NB4 (cell line): ENCODE measurements around the gene REEP1.

Source experiments
- DNase-seq: peaks from one replicate; pipeline ENCODE4 v3.0.0; 2010; ENCODE audit warnings: low read depth
- H3K4me3 ChIP-seq: one replicate; pipeline ENCODE4 v1.5.1; 2011; ENCODE audit warnings: mild to moderate bottlenecking, low read depth, low read length, moderate library complexity
- CTCF ChIP-seq: IDR thresholded peaks from one replicate; pipeline ENCODE4 v1.5.1; 2012; ENCODE audit warnings: low read depth, low read length
- MAX ChIP-seq: IDR thresholded peaks from 2 replicates; pipeline ENCODE4 v1.6.1; 2011; ENCODE audit warnings: low read depth, low read length
- MYC ChIP-seq: IDR thresholded peaks from 2 replicates; pipeline ENCODE4 v1.6.1; 2011; ENCODE audit warnings: low read depth, low read length
- POLR2A ChIP-seq: IDR thresholded peaks from 2 replicates; pipeline ENCODE4 v1.6.1; 2011; ENCODE audit warnings: mild to moderate bottlenecking; ENCODE audit not compliant: insufficient read length; ENCODE audit errors: extremely low read depth

Gene REEP1

GRCh38 chr2:86291328-86291662, 46.1 kb downstream of the REEP1 start:
- H3K4me3 ChIP-seq, result no peak overlapping the region
- DNase-seq, result no peak
- TF ChIP-seq MAX, result no peak
- TF ChIP-seq POLR2A, result no peak
- no peak for TF ChIP-seq CTCF
- no peak for TF ChIP-seq MYC

- TF ChIP-seq MAX (no peak), POLR2A (no peak), CTCF (no peak), MYC (no peak)
- no peak for DNase-seq
- no peak overlapping the region for H3K4me3 ChIP-seq
These were observed 46.7 kb downstream of the REEP1 start for GRCh38 chr2:86290596-86291327.

GRCh38 chr2:86286516-86286915, 50.9 kb downstream of the REEP1 start:
- H3K4me3 ChIP-seq, result no peak overlapping the region
- no peak for DNase-seq
- TF ChIP-seq MAX (no peak), MYC (no peak), POLR2A (no peak), CTCF (no peak)

- no peak overlapping the region for H3K4me3 ChIP-seq
- DNase-seq, result no peak
- no peak for TF ChIP-seq POLR2A
- no peak for TF ChIP-seq MAX
- no peak for TF ChIP-seq CTCF
These were observed 51.4 kb downstream of the REEP1 start for GRCh38 chr2:86285981-86286380.

GRCh38 chr2:86285571-86285970, 51.9 kb downstream of the REEP1 start:
- H3K4me3 ChIP-seq, result no peak overlapping the region
- TF ChIP-seq POLR2A (no peak), CTCF (no peak), MAX (no peak), MYC (no peak)
- DNase-seq, result no peak

- no peak for TF ChIP-seq MYC
- H3K4me3 ChIP-seq, result no peak overlapping the region
- DNase-seq, result no peak
These were observed 52.4 kb downstream of the REEP1 start for GRCh38 chr2:86284987-86285386.
